HepG2 (cell line): Measurements from ENCODE around the gene FDXR. TPM values are rescaled to one million over a fixed set of nuclear protein-coding genes. Genes with fewer than 3 reads are reported as not detected.

Source experiments
- ATAC-seq: fragments of 200-7000 bp; cut with Tn5 transposase; 3 replicates; pipeline ENCODE4 v1.9.1; 2020; ENCODE audit warnings: mild to moderate bottlenecking, moderate library complexity
- BruUV-seq: library from RNA; stranded (reverse); fragments of 400-500 nt; replicated peaks from 2 replicates; lab custom pipeline; 2021; lab: Mats Ljungman, UMichigan
- CTCF ChIA-PET: fragments of 300-600 bp; formaldehyde crosslinking; extraction: SDS; loops from one replicate; lab custom pipeline; 2021; ENCODE audit warnings: low total read pairs, inconsistent platforms, low intra/inter-chr PET ratio; lab: Yijun Ruan, JAX
- POLR2A ChIA-PET: fragments of 350-600 bp; sonication (Branson Sonifier 250); formaldehyde crosslinking; loops from one replicate; lab custom pipeline; 2020; ENCODE audit warnings: antibody characterized with exemption, inconsistent platforms; lab: Yijun Ruan, JAX
- DNase-seq: peaks from one replicate; pipeline ENCODE4 v3.0.0-alpha.2; 2015; ENCODE audit warnings: low spot score
- FAIRE-seq: peaks from 3 replicates; lab custom pipeline; 2011; peaks lifted over from hg19 to GRCh38; lab: Jason Lieb, UNC
- H2AFZ ChIP-seq: one replicate; pipeline ENCODE4 v1.6.1; 2011; ENCODE audit warnings: low read length, inconsistent platforms
- H3K27ac ChIP-seq: fragments of 300-600 bp; 3 replicates; pipeline ENCODE4 v1.8.0; 2011; ENCODE audit warnings: mixed run types, mild to moderate bottlenecking, mixed read lengths, low read length, inconsistent platforms; ENCODE audit not compliant: insufficient read depth; ENCODE audit errors: extremely low read length
- H3K27me3 ChIP-seq, 2 experiments: fragments of 200-600 bp in 1 of 2; 2 replicates in 1 of 2; 3 replicates in 1 of 2; pipeline versions ENCODE4 v1.6.0 to v1.8.0; 2011; ENCODE audit warnings: low read length in 2 of 2, mild to moderate bottlenecking in 2 of 2, moderate library complexity in 2 of 2, inconsistent platforms in 1 of 2; ENCODE audit not compliant: insufficient read depth in 2 of 2, control insufficient read depth in 1 of 2
- H3K36me3 ChIP-seq, 2 experiments: fragments of 200-600 bp in 1 of 2; replicated peaks in 1 of 2; 2 replicates in 1 of 2; 3 replicates in 1 of 2; pipeline versions ENCODE4 v1.5.1 to v1.8.0; 2011; ENCODE audit warnings: low read length in 2 of 2, inconsistent platforms in 1 of 2; ENCODE audit not compliant: insufficient read depth in 2 of 2, control insufficient read depth in 1 of 2
- H3K4me1 ChIP-seq: 2 replicates; pipeline ENCODE4 v1.5.1; 2012; ENCODE audit warnings: low read length, inconsistent platforms; ENCODE audit not compliant: insufficient read depth
- H3K4me2 ChIP-seq: 2 replicates; pipeline ENCODE4 v1.6.0; 2011; ENCODE audit warnings: low read depth, low read length, inconsistent platforms
- H3K4me3 ChIP-seq, 3 experiments: fragments of 200-600 bp in 1 of 3; sonication (generic), shearing (Covaris generic) in 1 of 3; replicated peaks in 1 of 3; 2 replicates each; pipeline ENCODE4 v1.5.1; 2011 to 2016; ENCODE audit warnings: low read length in 3 of 3, inconsistent platforms in 2 of 3, low read depth in 2 of 3, mild to moderate bottlenecking in 2 of 3, control low read depth in 1 of 3, mixed read lengths in 1 of 3; ENCODE audit not compliant: insufficient read depth in 1 of 3
- H3K79me2 ChIP-seq: one replicate; pipeline ENCODE4 v1.6.1; 2011; ENCODE audit warnings: low read length, inconsistent platforms; ENCODE audit not compliant: insufficient read depth
- H3K9ac ChIP-seq: 2 replicates; pipeline ENCODE4 v1.6.0; 2011; ENCODE audit warnings: mild to moderate bottlenecking, low read depth, low read length, inconsistent platforms; ENCODE audit not compliant: insufficient read depth
- H3K9me3 ChIP-seq: 2 replicates; pipeline ENCODE4 v1.5.1; 2012; ENCODE audit warnings: mild to moderate bottlenecking, low read length
- H4K20me1 ChIP-seq: 2 replicates; pipeline ENCODE4 v1.6.0; 2011; ENCODE audit warnings: inconsistent platforms, mild to moderate bottlenecking, low read length, moderate library complexity; ENCODE audit not compliant: insufficient read depth
- ARID5B ChIP-seq: IDR thresholded peaks from 2 replicates; pipeline ENCODE4 v1.4.0; 2020; ENCODE audit warnings: mild to moderate bottlenecking, missing genetic modification reagents
- DR1 ChIP-seq: sonication (generic); formaldehyde crosslinking; IDR thresholded peaks from 2 replicates; pipeline ENCODE4 v1.8.0; 2021; ENCODE audit warnings: mild to moderate bottlenecking, missing genetic modification reagents, inconsistent platforms
- HOXA3 ChIP-seq: sonication (generic); formaldehyde crosslinking; IDR thresholded peaks from 2 replicates; pipeline ENCODE4 v1.5.0; 2020; ENCODE audit warnings: missing genetic modification reagents
- HOXA9 ChIP-seq: sonication (generic); formaldehyde crosslinking; IDR thresholded peaks from 2 replicates; pipeline ENCODE4 v1.8.1; 2022; ENCODE audit warnings: missing genetic modification reagents, mild to moderate bottlenecking, moderate library complexity, borderline replicate concordance
- IRF1 ChIP-seq: sonication (generic); formaldehyde crosslinking; IDR thresholded peaks from 2 replicates; pipeline ENCODE4 v1.4.0; 2020; ENCODE audit warnings: low read depth, mild to moderate bottlenecking, missing genetic modification reagents
- KLF13 ChIP-seq: sonication (generic); formaldehyde crosslinking; IDR thresholded peaks from 2 replicates; pipeline ENCODE4 v1.4.0; 2020; ENCODE audit warnings: mild to moderate bottlenecking, missing genetic modification reagents
- NFE2L1 ChIP-seq: sonication (generic); formaldehyde crosslinking; IDR thresholded peaks from 2 replicates; pipeline ENCODE4 v1.4.0; 2020; ENCODE audit warnings: missing genetic modification reagents, mild to moderate bottlenecking, borderline replicate concordance
- NFKB2 ChIP-seq: sonication (generic); formaldehyde crosslinking; IDR thresholded peaks from 2 replicates; pipeline ENCODE4 v1.4.0; 2020; ENCODE audit warnings: missing genetic modification reagents, borderline replicate concordance
- RBM39 ChIP-seq: fragments of 200-400 bp; formaldehyde crosslinking; IDR thresholded peaks from one replicate; pipeline ENCODE4 v1.6.1; 2018; ENCODE audit warnings: antibody characterized with exemption, mild to moderate bottlenecking, low read depth, low read length; ENCODE audit not compliant: poor library complexity, severe bottlenecking
- ZFY ChIP-seq: sonication (generic); formaldehyde crosslinking; IDR thresholded peaks from 2 replicates; pipeline ENCODE4 v1.4.0; 2020; ENCODE audit warnings: missing genetic modification reagents
- WGBS: methylation state at CpG from one replicate; pipeline ENCODE4 v1.1.6; 2017; ENCODE audit warnings: low lambda C conversion rate; 5-methylcytosine and 5-hydroxymethylcytosine counted together
- in situ Hi-C: cut with HindIII; loops from 2 replicates; pipeline ENCODE4 v1.10.0; 2017; ENCODE audit warnings: low pct_unique_long_range_greater_than_20kb; ENCODE audit not compliant: extremely low pct_ligation_motif_present
- intact Hi-C: fragments of 100-400 bp; cut with micrococcal nuclease; formaldehyde crosslinking; loops from one replicate; pipeline ENCODE4 v1.10.0; 2022; ENCODE audit not compliant: unreplicated experiment
- polyA plus RNA-seq, 8 experiments: library from polyadenylated mRNA; depleted of rRNA in 3 of 8; stranded (reverse) in 7 of 8; unstranded in 1 of 8; fragments of >200 nt; fragmentation: Illumina TruSeq in 4 of 8; extraction: Trizol in 4 of 8; gene quantifications; 2 replicates each; pipeline versions ENCODE4 v1.2.1 to v1.2.3, GENCODE V29; 2011 to 2016; ENCODE audit warnings: low read depth in 4 of 8, missing spikeins in 1 of 8, mixed read lengths in 1 of 8; ENCODE audit not compliant: insufficient read depth in 1 of 8
- total RNA-seq, 5 experiments: library from RNA; depleted of rRNA; stranded (reverse); fragments of >200 nt; fragmentation: Illumina TruSeq; extraction: Trizol; gene quantifications; 2 replicates each; pipeline ENCODE4 v1.2.3, GENCODE V29; 2016; ENCODE audit warnings: low read depth in 1 of 5
- TF ChIP-seq, protein P1 (sequence below): sonication (generic); formaldehyde crosslinking; IDR thresholded peaks from 2 replicates; pipeline ENCODE4 v1.5.0; 2020; ENCODE audit warnings: missing genetic modification reagents
- TF ChIP-seq, protein P2 (sequence below): sonication (generic); formaldehyde crosslinking; conservative IDR thresholded peaks from 2 replicates; pipeline ENCODE4 v1.8.0; 2022; ENCODE audit warnings: missing genetic modification reagents
- TF ChIP-seq, protein P3 (sequence below): sonication (generic); formaldehyde crosslinking; IDR thresholded peaks from 2 replicates; pipeline ENCODE4 v1.8.1; 2022; ENCODE audit warnings: mild to moderate bottlenecking, missing genetic modification reagents

FDXR gene
- total and polyA plus RNA-seq, 2 of the 13 experiments (the other 11 are each of a cell fraction or from before 2014, with no cell fraction given), result 23.4 to 116 TPM

GRCh38 chr17:74892974-74893911, 20.4 kb upstream of the FDXR start, which contains the start of gene FADS6:
FADS6 (minus strand) TSS chr17:74893633; CDS start chr17:74893595, 38 bp downstream.
- Histone ChIP-seq H3K27me3 (peaks cover 10 to 71% of the 10 kb centered on the region in 2 experiments), H3K9me3 (no peaks in the 10 kb centered on the region), H3K79me2 (no peaks in the 10 kb centered on the region), H3K36me3 (no peaks in the 10 kb centered on the region), H4K20me1 (no peaks in the 10 kb centered on the region), H3K4me2 (peak within 1 kb of the TSS; percentile 77), H3K4me1 (peaks cover 26% of the 10 kb centered on the region), H2AFZ (no peak within 1 kb of the TSS), H3K4me3 (peak within 1 kb of the TSS; percentile 26 to 61 (median 41); a peak in 4 of 6 replicates), H3K27ac (no peak within 1 kb of the TSS), H3K9ac (no peak within 1 kb of the TSS)
- DNase-seq (no peak), ATAC-seq (peak; percentile 61), FAIRE-seq (no peak)
- WGBS, result 51% methylated on average over 48 of the region's 86 CpGs
- ChIA-PET CTCF (no interaction called here), POLR2A (interaction anchor here (1.4 kb wide), 1 partner anchor 20 kb away, joined by 9 read pairs; the partner anchor contains the start of gene FDXR)
- in situ Hi-C loops (no loop called here), intact Hi-C loops (no loop called here)
- no TSS peak for BruUV-seq
- peak; percentile 31; the same call in 1 of the 2 replicates for TF ChIP-seq NFE2L1 (CRISPR knock-in tag)
- TF ChIP-seq KLF13 (CRISPR knock-in tag), result no peak
- TF ChIP-seq, protein P1, sequence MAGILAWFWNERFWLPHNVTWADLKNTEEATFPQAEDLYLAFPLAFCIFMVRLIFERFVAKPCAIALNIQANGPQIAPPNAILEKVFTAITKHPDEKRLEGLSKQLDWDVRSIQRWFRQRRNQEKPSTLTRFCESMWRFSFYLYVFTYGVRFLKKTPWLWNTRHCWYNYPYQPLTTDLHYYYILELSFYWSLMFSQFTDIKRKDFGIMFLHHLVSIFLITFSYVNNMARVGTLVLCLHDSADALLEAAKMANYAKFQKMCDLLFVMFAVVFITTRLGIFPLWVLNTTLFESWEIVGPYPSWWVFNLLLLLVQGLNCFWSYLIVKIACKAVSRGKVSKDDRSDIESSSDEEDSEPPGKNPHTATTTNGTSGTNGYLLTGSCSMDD (CRISPR knock-in tag), result no peak
- 0 out of 2 replicates have a peak, but pooled peaks have one; percentile 17 for TF ChIP-seq ARID5B
- TF ChIP-seq RBM39, result no peak
- 0 out of 2 replicates have a peak, but pooled peaks have one; percentile 41 for TF ChIP-seq DR1
- TF ChIP-seq, protein P2, sequence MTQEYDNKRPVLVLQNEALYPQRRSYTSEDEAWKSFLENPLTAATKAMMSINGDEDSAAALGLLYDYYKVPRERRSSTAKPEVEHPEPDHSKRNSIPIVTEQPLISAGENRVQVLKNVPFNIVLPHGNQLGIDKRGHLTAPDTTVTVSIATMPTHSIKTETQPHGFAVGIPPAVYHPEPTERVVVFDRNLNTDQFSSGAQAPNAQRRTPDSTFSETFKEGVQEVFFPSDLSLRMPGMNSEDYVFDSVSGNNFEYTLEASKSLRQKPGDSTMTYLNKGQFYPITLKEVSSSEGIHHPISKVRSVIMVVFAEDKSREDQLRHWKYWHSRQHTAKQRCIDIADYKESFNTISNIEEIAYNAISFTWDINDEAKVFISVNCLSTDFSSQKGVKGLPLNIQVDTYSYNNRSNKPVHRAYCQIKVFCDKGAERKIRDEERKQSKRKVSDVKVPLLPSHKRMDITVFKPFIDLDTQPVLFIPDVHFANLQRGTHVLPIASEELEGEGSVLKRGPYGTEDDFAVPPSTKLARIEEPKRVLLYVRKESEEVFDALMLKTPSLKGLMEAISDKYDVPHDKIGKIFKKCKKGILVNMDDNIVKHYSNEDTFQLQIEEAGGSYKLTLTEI (CRISPR knock-in tag), result no peak
- no peak for TF ChIP-seq IRF1
- TF ChIP-seq ZFY (CRISPR knock-in tag), result peak; percentile 36; the same call in 1 of the 2 replicates
- TF ChIP-seq HOXA9 (CRISPR knock-in tag), result no peak; the same call in 1 of the 2 replicates
- TF ChIP-seq, protein P3, sequence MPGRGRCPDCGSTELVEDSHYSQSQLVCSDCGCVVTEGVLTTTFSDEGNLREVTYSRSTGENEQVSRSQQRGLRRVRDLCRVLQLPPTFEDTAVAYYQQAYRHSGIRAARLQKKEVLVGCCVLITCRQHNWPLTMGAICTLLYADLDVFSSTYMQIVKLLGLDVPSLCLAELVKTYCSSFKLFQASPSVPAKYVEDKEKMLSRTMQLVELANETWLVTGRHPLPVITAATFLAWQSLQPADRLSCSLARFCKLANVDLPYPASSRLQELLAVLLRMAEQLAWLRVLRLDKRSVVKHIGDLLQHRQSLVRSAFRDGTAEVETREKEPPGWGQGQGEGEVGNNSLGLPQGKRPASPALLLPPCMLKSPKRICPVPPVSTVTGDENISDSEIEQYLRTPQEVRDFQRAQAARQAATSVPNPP, result no peak
- TF ChIP-seq HOXA3, result peak; percentile 45; the same call in 1 of the 2 replicates
- TF ChIP-seq NFKB2 (CRISPR knock-in tag), result peak; percentile 56; the same call in 1 of the 2 replicates
